HepG2 (cell line): Measurements from ENCODE around the gene NFS1. TPM values are rescaled to one million over a fixed set of nuclear protein-coding genes. Genes with fewer than 3 reads are reported as not detected.
A peak's percentile ranks its signal among the peaks of the same experiment; 100 is the strongest.

ENCODE experiments used
- CREM ChIP-seq, 2 experiments: sonication (generic) in 1 of 2; formaldehyde crosslinking in 1 of 2; IDR thresholded peaks; 2 replicates each; pipeline versions ENCODE4 v1.4.0 to v1.6.1; 2016 to 2020; ENCODE audit warnings: antibody characterized with exemption in 1 of 2, mild to moderate bottlenecking in 1 of 2, missing genetic modification reagents in 1 of 2
- GFI1 ChIP-seq: sonication (generic); formaldehyde crosslinking; IDR thresholded peaks from 2 replicates; pipeline ENCODE4 v1.5.0; 2020; ENCODE audit warnings: missing genetic modification reagents, mild to moderate bottlenecking, borderline replicate concordance
- HNRNPUL1 ChIP-seq: fragments of 200-400 bp; formaldehyde crosslinking; IDR thresholded peaks from 2 replicates; pipeline ENCODE4 v1.6.1; 2017; ENCODE audit warnings: low read depth, mild to moderate bottlenecking, low read length, moderate library complexity
- HOXA7 ChIP-seq: sonication (generic); formaldehyde crosslinking; IDR thresholded peaks from 2 replicates; pipeline ENCODE4 v1.8.1; 2022; ENCODE audit warnings: mild to moderate bottlenecking, missing genetic modification reagents, moderate library complexity
- MNT ChIP-seq: fragments of 450-650 bp; IDR thresholded peaks from 2 replicates; pipeline ENCODE4 v1.6.1; 2016
- MXD4 ChIP-seq: IDR thresholded peaks from 2 replicates; pipeline ENCODE4 v1.6.1; 2016; ENCODE audit warnings: mild to moderate bottlenecking, missing biosample characterization, missing genetic modification reagents
- RAD21 ChIP-seq: fragments of 450-650 bp; formaldehyde crosslinking; IDR thresholded peaks from 2 replicates; pipeline ENCODE4 v1.5.0; 2020; ENCODE audit warnings: mild to moderate bottlenecking
- RNF2 ChIP-seq: fragments of 450-650 bp; conservative IDR thresholded peaks from 2 replicates; pipeline ENCODE4 v1.6.1; 2016; ENCODE audit warnings: low read depth
- SIN3A ChIP-seq: IDR thresholded peaks from 2 replicates; pipeline ENCODE4 v1.6.1; 2011; ENCODE audit warnings: low read depth, mild to moderate bottlenecking, control low read depth, low read length, borderline replicate concordance
- SOX13 ChIP-seq, 3 experiments: fragments of 450-650 bp in 1 of 3; sonication (generic) in 1 of 3; formaldehyde crosslinking in 1 of 3; IDR thresholded peaks in 2 of 3; conservative IDR thresholded peaks in 1 of 3; 2 replicates each; pipeline versions ENCODE4 v1.5.0 to v1.6.1; 2016 to 2020; ENCODE audit warnings: antibody characterized with exemption in 1 of 3, mild to moderate bottlenecking in 1 of 3, missing compliant biosample characterization in 1 of 3, missing genetic modification reagents in 1 of 3, moderate library complexity in 1 of 3
- SOX6 ChIP-seq, 2 experiments: fragments of 450-650 bp in 1 of 2; sonication (generic) in 1 of 2; formaldehyde crosslinking in 1 of 2; IDR thresholded peaks; 2 replicates each; pipeline versions ENCODE4 v1.4.0 to v1.6.1; 2017 to 2020; ENCODE audit warnings: antibody characterized with exemption in 1 of 2, mild to moderate bottlenecking in 1 of 2, missing genetic modification reagents in 1 of 2
- SP2 ChIP-seq: sonication (generic); formaldehyde crosslinking; IDR thresholded peaks from 2 replicates; pipeline ENCODE4 v1.5.1; 2020; ENCODE audit warnings: mild to moderate bottlenecking, missing genetic modification reagents
- STAG1 ChIP-seq: sonication (generic); formaldehyde crosslinking; IDR thresholded peaks from 2 replicates; pipeline ENCODE4 v1.4.0; 2020; ENCODE audit warnings: missing genetic modification reagents
- YEATS4 ChIP-seq: sonication (generic); formaldehyde crosslinking; IDR thresholded peaks from 2 replicates; pipeline ENCODE4 v1.4.0; 2020; ENCODE audit warnings: missing genetic modification reagents, borderline replicate concordance
- ZBED4 ChIP-seq: sonication (generic); formaldehyde crosslinking; IDR thresholded peaks from 2 replicates; pipeline ENCODE4 v1.4.0; 2020; ENCODE audit warnings: missing genetic modification reagents, borderline replicate concordance
- ZFP36 ChIP-seq: fragments of 150-350 bp; IDR thresholded peaks from 2 replicates; pipeline ENCODE4 v1.6.1; 2018; ENCODE audit warnings: borderline replicate concordance, low read length, low read depth; ENCODE audit not compliant: partially characterized antibody
- ZNF350 ChIP-seq: sonication (generic); formaldehyde crosslinking; IDR thresholded peaks from 2 replicates; pipeline ENCODE4 v1.4.0; 2020; ENCODE audit warnings: mild to moderate bottlenecking, low read depth, missing genetic modification reagents, borderline replicate concordance
- ZNF563 ChIP-seq: sonication (generic); formaldehyde crosslinking; IDR thresholded peaks from 2 replicates; pipeline ENCODE4 v1.8.0; 2022; ENCODE audit warnings: mild to moderate bottlenecking, moderate library complexity, missing genetic modification reagents
- ZNF761 ChIP-seq: sonication (generic); formaldehyde crosslinking; conservative IDR thresholded peaks from 2 replicates; pipeline ENCODE4 v1.4.0; 2020; ENCODE audit warnings: mild to moderate bottlenecking, missing genetic modification reagents
- ZSCAN21 ChIP-seq: sonication (generic); formaldehyde crosslinking; IDR thresholded peaks from 2 replicates; pipeline ENCODE4 v1.8.0; 2022; ENCODE audit warnings: mild to moderate bottlenecking, missing genetic modification reagents, moderate library complexity, borderline replicate concordance
- polyA plus RNA-seq, 8 experiments: library from polyadenylated mRNA; depleted of rRNA in 3 of 8; stranded (reverse) in 7 of 8; unstranded in 1 of 8; fragments of >200 nt; fragmentation: Illumina TruSeq in 4 of 8; extraction: Trizol in 4 of 8; gene quantifications; 2 replicates each; pipeline versions ENCODE4 v1.2.1 to v1.2.3, GENCODE V29; 2011 to 2016; ENCODE audit warnings: low read depth in 4 of 8, missing spikeins in 1 of 8, mixed read lengths in 1 of 8; ENCODE audit not compliant: insufficient read depth in 1 of 8
- total RNA-seq, 5 experiments: library from RNA; depleted of rRNA; stranded (reverse); fragments of >200 nt; fragmentation: Illumina TruSeq; extraction: Trizol; gene quantifications; 2 replicates each; pipeline ENCODE4 v1.2.3, GENCODE V29; 2016; ENCODE audit warnings: low read depth in 1 of 5
- TF ChIP-seq, protein P1 (sequence below): sonication (generic); formaldehyde crosslinking; IDR thresholded peaks from 2 replicates; pipeline ENCODE4 v1.8.0; 2022; ENCODE audit warnings: mild to moderate bottlenecking, missing genetic modification reagents, moderate library complexity
- TF ChIP-seq, protein P2 (sequence below): sonication (generic); formaldehyde crosslinking; IDR thresholded peaks from 2 replicates; pipeline ENCODE4 v1.5.1; 2020; ENCODE audit warnings: missing genetic modification reagents, mild to moderate bottlenecking, borderline replicate concordance

Gene NFS1
- total and polyA plus RNA-seq, 2 of the 13 experiments (the other 11 are each of a cell fraction or from before 2014, with no cell fraction given), result 65.9 to 88.1 TPM

DNA sequence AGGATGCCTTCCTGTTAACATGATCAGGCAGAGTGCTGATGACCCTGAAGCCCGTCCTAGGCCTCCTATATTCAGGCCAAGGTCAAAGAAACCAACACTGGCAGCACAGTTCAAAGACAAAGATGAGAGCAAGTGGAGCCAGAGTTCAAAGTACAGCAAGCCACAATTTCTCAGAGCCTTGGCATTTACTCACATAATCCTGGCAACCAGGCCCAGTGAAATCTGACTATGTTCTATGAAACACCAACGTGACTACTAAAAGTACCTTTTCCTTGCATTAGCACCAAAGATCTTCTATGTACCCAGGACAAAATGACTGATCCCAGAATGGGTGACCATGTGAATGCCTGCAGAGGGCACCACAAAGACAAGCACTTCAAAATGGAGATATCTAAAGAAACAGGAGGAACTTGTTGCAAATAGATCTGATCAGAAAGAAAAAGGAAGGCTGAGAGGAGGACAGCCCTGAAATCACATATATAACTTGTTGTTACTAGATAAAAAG, 3.9 kb downstream of the NFS1 start (continued):
- TF ChIP-seq SOX13 (IDR thresholded peaks at IDR 0.05) (no peak), SOX13 (CRISPR knock-in tag; conservative IDR thresholded peaks at IDR 0.05 in 1 of 2, IDR thresholded peaks at IDR 0.05 in 1 of 2) (peak in 1 of 2 experiments; percentile 56; a peak in 1 of 4 replicates), HNRNPUL1 (no peak), MXD4 (no peak), ZNF350 (CRISPR knock-in tag) (no peak; the same call in 1 of the 2 replicates), ZNF761 (CRISPR knock-in tag) (no peak), ZFP36 (no peak), ZNF563 (CRISPR knock-in tag) (no peak), RNF2 (no peak), ZBED4 (CRISPR knock-in tag) (no peak), HOXA7 (no peak), SP2 (no peak), GFI1 (CRISPR knock-in tag) (no peak), ZSCAN21 (CRISPR knock-in tag) (no peak), STAG1 (CRISPR knock-in tag) (peak; percentile 20; the same call in 1 of the 2 replicates), MNT (no peak), YEATS4 (no peak), SIN3A (no peak), SOX6 (IDR thresholded peaks at IDR 0.05) (no peak), SOX6 (CRISPR knock-in tag; IDR thresholded peaks at IDR 0.05) (peak; percentile 75), RAD21 (CRISPR knock-in tag) (no peak), CREM (IDR thresholded peaks at IDR 0.05) (peak; percentile 54; the same call in 1 of the 2 replicates), CREM (CRISPR knock-in tag; IDR thresholded peaks at IDR 0.05) (no peak)
- TF ChIP-seq, protein P1, sequence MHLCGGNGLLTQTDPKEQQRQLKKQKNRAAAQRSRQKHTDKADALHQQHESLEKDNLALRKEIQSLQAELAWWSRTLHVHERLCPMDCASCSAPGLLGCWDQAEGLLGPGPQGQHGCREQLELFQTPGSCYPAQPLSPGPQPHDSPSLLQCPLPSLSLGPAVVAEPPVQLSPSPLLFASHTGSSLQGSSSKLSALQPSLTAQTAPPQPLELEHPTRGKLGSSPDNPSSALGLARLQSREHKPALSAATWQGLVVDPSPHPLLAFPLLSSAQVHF, result no peak
- TF ChIP-seq, protein P2, sequence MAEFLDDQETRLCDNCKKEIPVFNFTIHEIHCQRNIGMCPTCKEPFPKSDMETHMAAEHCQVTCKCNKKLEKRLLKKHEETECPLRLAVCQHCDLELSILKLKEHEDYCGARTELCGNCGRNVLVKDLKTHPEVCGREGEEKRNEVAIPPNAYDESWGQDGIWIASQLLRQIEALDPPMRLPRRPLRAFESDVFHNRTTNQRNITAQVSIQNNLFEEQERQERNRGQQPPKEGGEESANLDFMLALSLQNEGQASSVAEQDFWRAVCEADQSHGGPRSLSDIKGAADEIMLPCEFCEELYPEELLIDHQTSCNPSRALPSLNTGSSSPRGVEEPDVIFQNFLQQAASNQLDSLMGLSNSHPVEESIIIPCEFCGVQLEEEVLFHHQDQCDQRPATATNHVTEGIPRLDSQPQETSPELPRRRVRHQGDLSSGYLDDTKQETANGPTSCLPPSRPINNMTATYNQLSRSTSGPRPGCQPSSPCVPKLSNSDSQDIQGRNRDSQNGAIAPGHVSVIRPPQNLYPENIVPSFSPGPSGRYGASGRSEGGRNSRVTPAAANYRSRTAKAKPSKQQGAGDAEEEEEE, result no peak
